NCI-H69 (cell line): ENCODE results near the gene GNG11.
"Not testable (repeated sequence)": the region's sequence is repeated elsewhere in the genome, so short reads cannot be mapped to it uniquely, and the experiment has no call there.

Experiments
- DNase-seq: peaks from one replicate; lab custom pipeline; 2025; lab: John Stamatoyannopoulos, UW

Gene GNG11

DNA sequence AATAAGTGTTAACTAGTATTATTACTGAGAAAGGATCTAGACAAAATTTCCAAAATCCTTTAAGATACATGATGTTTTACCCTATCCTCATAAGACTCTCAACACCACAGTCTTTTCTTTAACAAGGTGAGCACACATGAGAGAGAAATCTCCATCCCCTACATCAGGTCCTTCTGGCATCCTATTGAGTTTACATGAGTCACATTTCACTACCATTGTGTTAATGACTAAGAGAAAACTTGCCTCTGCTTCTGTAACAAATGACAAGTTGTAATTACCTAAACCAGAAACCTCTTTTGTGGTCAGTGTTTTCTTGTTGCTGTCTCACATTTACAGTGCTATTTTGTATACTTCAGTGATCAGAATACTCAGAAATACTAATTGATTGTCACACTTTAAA is 9.9 kb upstream of the GNG11 start:
- not testable (repeated sequence) for DNase-seq

DNA sequence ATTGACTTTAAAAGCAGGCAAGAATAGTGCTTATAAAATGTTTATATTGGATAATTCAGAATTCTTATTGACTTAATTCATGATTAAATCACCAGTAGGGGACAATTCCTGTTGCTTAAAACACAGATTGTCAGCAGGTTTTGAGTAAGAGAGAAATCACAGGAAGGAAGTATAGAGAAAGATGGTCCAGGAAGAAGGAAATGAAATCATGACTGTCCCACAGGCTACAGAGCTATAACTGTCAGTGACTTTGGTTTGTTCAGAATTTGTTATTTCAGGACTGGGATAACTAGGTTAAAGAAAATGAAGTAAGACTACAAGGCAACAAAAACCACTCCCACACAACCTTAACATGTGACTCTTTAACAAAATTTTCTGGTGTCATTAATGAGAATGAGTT is 8.3 kb upstream of the GNG11 start:
- no peak for DNase-seq

DNA sequence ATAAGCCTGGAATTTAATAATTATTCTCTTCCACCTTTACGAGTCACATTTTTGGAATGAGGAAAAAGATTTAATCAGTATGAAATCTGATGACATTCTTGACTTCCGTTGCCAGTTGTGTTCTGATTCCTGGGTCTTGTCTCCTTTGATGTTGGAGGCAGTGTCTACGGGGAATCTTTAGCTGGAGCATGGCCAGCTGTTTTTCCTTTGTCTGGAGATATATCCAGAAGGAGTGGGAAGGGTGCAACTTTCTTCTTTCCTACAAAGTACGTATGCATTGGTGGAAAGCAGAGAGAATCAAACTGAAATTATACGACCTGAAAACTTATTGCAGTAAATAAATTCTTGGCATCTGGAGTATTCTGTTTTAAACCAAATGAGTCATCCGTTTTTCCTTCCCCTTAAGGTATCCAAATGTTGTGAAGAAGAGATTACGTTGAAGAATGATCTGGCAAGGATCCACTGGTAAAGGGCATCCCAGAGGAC is 6.9 kb upstream of the GNG11 start:
- no peak for DNase-seq

DNA sequence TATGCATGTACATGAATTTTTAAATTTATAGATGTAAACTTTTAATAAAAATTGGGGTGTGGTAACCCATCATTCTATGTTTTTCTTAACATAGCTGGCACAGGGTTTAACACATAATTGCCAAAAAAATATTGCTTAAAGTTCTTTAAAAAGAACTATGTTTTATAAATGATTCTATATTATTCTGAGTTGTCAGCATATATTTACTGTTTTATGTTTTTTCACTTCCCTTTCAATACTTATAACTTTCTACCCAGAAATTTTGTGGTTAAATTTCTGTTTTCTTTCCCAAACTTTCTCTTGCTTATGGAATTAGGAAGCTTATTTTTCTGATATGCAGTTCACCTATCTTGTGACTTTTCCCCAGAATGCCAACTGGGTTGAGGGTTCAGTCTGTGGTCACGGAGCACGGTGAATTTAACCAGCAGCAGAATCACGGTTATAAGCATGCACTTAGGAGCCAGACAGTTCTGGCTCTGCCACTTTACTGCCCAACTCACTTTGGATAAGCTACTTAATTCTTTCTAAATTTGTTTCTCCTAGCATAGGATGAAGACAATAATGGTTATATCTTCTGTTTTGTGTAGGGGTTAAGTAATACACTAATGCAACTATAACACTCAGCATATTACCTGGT is 6.2 kb upstream of the GNG11 start:
- not testable (repeated sequence) for DNase-seq

DNA sequence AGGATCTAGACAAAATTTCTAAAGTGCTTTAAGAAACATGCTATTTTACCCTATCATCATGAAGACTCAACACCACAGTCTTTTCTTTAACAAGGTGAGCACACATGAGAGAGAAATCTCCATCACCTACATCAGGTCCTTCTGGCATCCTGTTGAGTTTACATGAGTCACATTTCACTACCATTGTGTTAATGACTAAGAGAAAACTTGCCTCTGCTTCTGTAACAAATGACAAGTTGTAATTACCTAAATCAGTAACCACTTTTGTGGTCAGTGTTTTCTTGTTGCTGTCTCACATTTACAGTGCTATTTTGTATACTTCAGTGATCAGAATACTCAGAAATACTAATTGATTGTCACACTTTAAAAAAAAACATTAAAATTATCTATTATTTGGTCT is 5.6 kb upstream of the GNG11 start:
- DNase-seq, result not testable (repeated sequence)

DNA sequence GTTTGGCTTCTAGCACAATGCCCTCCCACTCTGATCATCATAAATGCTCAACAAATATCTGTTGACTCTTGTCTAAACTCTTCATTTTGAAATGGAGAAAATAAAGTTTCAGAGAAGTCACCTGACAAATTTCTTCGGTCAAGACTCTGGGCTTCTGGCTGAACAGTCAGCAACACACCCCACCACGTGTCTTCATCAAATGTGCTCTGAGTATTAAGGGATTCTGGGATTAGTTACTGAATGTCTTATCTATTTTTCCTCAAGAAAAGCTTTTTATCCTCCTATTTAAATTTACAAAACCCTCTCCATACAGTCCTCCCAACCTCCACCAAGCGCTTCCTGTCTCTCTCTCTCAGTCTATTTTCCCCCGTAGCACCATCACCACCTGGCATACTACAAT is 5.2 kb upstream of the GNG11 start:
- DNase-seq, result not testable (repeated sequence)

DNA sequence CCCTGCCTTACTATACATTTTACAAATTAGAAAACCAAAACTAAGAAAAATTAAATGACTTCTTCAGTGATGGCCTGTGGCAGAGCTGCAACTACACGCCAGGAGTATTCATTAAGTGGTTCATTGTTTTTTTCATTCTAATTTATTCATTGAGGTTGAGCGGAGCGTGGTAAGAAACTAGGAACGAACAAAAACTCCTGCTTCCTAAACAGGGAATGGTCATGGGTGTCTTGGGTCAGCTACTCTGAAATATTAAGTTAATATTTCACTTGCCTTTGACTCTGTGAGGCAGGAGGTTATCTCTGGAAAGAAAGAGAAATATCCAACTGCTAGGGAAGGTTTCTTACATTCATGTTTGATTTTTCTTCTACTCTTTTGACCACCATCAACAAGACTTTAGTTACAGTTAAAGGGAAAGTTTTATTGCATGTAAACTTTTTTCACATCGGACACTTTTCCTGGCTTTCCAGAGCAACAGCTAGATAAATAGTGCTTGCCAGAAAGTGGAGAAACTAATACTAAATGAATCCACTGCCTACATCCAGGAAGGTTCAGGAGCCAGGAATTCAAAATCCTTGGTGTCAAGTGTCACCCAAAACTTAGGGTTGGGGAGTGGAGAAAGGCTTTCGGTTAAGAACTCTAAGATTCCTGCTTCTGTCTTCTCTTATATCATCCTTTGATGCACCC is 896 bp upstream of the GNG11 start:
- DNase-seq, result no peak

DNA sequence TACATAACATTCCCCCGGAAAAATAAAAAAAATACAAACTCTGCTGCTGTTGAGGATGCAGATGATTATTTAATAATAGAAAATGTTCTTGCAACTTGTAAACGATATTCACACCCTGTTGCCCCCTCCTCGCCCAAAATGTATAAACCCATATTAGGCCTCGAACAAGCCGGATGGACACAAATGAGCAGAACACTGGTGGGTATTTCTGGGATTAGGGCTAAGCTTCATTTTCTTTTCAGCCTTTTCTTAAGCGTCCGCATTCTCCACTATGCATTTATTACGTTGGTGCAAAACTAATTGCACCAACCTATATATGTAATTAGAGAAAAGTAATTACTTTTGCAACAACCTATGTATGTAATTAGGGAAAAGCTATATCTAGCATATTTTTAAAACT is 349 bp upstream of the GNG11 start:
- no peak for DNase-seq

DNA sequence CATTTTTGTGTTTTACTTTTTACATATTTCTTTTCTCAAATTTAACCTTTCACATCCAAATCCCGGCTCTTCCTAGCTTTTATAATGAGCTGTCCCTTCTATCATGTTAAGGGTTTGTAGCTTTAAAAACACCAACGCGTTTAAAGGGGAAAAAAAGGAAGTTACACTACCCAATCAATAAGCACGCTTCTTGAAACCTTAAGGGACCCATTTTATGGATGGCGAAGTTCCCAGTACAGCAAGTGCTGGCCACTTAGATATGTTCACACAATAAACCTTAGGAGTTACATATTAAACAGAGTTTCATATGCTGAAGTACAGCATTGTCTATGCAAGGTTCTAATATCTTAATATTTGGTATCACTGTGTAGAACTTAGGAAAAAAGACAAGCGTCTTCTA is 1.8 kb downstream of the GNG11 start:
- no peak for DNase-seq

DNA sequence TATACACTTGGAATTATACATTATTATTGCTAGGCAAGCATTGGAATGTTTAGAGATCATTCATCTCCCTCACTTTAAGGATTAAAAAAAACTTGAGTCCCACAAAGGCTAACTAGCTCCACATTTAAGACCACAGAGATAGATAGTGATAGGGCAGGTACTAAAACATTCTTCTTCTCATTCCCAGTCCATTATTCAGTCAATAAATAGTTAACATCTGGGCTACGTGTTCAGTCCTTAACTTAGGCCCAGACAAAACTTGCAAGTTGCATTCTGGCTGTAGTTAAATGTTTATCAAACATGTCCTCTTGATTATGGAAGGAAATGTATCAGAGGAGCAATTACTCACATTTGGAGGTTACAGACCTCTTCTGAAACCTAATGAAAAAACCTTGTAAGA is 2.4 kb downstream of the GNG11 start:
- no peak for DNase-seq

DNA sequence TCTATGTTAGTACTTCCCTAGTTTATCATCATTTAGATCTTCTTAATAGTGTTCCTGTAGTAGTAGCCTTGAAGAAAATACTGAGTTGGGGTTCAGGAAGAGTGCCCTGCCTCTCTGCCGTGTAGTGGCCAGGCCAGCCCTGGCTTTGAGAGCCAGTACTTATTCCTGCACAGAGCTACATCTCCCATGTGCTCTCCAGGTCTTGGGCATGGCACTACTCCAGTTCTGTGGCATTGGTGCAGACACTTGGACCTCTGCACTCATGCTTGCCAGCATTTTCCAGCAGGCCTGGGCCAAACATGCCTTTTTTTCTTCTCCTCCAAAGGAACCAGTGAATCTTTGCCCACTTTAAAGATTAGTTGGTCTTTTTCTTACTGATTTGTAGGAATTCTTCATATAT is 5.3 kb downstream of the GNG11 start:
- no peak for DNase-seq

DNA sequence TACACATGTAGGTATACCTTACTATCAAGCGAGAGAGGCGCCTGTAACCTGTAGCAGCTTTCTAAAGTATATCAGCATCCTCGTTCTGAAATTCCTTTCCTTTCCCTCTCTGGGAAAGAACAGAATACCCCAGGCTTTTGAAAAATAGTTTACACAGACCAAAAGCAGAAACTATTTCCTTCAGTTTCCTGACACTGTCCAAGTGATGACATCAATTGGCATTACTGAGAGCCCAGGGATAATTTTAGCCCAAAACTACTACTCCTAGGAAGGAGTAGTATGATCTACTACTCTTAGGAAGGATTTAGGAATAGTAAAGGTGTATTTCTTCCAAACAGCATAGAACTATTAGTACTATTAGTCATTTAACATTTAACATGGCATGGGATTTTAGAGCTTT is 6.0 kb downstream of the GNG11 start:
- no peak for DNase-seq

DNA sequence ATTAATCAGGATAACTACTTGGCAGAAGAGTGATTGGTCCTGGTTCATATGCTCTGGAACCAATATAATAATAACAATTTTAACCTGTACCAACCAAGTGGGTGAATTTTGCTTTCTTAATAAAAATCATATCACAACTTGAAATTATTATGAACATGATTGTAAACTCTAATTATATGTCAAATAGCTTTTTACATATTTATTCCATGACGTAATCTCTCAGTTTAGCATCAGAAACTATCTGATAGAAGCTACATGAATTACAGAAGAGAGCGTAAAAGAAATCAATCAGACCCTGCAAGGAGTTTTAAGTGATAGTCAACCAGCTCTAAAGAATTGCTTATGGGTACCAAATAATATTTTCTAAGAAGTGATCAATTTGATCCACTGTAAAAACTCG is 10.1 kb downstream of the GNG11 start:
- no peak for DNase-seq

DNA sequence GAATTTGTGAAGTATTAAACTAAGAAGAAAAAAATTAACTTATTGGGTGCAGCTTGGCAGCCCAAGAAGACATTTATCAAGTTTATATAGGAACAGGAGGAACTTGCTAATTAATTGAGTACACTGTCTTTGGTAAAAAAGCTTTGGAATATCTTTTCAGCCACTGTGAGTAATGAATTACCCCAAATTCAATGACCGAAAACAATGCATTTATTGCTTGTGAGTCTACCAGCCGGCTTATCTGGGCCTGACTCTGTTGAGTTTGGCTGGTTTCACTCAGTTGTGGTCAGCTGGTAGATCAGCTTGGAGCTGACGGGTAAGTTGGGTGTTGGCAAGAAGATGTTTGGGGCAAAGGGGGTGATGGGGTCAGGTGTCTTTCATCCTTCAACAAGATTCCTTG is 11.6 kb downstream of the GNG11 start:
- no peak for DNase-seq

DNA sequence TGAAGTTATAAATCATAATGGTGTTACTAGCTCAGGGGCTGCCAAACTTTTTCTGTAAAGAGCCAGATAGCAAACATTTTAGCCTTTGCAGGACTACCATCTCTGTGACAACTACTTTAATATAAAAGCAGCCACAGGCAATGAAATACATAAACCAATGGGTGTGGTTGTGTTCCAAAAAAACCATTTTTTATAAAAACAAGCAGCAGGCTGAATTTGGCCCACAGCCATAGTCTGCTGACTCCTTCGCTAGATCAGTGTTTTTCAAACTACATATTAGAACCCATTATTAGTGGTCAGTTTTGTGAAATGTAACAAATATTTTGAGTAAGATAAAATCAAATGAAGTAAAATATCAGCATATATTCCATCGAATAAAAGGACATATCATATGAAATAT is 13.6 kb downstream of the GNG11 start:
- DNase-seq, result no peak

DNA sequence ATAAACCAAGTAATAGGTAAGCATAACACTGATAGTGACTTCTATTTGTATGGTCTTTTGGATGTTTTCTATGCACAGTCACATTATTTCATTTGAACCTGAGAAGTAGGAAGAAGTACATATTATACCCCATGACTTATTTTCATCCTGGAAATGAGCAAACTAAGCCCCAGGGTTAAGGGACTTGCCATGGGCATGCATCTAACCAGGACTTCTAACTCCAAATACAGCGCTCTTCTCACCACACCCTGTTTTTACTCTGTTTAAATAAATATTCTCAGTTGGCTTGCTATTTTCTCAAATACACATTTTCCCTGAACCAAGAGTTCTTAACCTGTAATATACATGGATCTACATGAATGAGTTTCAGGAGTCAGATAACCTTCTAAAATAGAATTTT is 16.3 kb downstream of the GNG11 start:
- DNase-seq, result no peak

DNA sequence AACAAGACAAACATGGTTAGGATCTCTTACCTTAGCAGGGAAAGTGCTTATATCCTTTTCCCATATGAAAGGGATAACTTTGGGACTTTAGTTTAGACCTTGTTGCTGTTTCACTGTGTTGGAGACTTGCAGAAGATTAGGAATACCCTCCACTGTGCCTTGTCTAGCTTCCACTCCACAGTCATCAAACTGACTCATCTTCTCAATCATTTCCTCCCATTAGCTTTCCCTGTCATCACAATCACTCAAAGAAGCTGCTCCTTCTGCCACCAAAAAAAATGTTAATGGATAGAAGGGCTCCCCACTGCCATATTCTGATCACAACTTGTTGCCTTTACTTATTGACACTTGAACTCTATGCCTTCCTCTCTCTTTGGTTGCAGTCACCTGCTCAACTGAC is 16.8 kb downstream of the GNG11 start:
- no peak for DNase-seq

DNA sequence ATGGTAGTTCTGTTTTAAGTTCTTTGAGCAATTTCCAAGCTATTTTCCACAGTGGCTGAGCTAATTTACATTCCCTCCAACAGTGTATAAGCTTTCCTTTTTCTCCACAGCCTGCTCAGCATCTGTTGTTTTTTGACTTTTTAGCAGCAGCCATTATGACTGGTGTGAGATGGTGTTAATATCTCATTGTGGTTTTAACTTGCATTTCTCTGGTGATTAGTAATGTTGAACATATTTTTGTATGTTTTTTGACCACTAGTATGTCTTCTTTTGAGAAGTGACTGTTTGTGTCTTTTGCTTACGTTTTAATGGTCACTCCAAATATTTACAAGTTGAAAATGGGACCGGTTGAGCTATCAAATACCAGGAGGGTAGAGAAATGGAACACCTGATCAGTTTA is 20.4 kb downstream of the GNG11 start:
- no peak for DNase-seq

DNA sequence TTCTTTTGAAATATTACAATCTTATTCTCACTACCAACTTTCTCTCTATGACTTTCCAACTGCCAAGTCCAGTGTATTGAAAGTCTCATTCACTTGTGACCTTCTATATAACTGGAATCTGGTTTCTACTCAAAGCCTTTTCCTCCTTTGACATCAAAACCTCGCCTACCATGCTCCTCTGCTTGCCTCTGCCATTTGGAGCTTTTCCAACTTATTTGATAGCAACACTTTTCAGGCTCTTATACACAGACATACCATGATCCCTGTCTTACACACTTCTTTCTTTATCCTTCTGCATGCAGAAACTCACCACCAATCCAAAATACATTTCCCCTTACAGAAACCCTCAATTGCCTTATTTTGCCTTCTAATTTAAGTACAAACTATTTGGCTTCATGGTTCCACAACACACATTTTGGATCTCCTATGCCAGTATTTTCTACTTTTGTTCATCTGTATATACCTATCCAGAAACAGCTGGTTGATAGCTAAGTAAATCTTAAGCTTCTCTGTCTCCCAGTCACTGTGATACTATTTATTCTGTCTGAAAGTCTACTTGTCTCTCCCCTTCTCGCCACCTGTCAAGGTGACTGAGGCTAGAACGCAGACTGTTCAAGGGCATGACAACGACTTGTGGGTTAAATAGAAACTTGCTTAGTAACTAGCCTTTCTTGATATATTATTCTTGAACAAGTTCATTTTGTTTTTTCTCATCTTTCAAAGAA is 22.4 kb downstream of the GNG11 start:
- DNase-seq, result peak; percentile 18

DNA sequence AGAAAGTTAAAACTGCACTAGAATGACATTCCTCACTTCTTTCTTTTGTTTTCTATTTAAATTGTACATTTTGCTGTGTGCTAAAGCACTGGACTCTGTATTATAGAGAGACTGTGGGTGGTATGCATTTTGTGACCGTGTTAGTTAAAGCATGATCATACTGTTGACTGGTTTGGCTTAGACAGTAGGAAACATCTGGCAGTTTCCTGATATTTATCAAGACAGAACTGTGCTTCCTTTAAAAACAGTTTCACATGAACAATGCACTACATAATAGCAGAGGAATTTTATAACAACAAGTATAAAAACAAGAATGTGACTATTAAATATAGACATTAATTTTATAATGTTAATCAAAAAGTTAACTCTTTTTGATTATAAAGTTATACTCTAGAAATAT is 23.1 kb downstream of the GNG11 start:
- DNase-seq, result no peak

DNA sequence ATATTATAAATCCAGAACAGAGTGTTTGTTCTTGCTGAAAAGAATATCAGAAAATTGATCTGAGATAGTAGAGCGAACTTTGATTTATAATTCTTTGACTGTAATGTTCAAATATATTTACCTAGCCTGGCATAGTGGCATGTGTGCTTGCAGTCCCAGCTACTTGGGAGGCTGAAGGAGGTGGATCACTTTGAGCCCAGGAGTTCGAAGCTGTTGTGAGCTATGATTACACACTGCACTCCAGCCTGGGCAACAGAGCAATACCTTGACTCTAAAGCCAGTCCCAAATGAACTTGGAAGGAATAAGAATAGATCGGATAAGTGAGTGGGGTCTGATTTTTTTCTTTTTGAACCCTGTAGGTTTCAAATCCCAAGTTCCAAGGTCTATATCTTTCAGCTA is 23.5 kb downstream of the GNG11 start:
- no peak for DNase-seq

DNA sequence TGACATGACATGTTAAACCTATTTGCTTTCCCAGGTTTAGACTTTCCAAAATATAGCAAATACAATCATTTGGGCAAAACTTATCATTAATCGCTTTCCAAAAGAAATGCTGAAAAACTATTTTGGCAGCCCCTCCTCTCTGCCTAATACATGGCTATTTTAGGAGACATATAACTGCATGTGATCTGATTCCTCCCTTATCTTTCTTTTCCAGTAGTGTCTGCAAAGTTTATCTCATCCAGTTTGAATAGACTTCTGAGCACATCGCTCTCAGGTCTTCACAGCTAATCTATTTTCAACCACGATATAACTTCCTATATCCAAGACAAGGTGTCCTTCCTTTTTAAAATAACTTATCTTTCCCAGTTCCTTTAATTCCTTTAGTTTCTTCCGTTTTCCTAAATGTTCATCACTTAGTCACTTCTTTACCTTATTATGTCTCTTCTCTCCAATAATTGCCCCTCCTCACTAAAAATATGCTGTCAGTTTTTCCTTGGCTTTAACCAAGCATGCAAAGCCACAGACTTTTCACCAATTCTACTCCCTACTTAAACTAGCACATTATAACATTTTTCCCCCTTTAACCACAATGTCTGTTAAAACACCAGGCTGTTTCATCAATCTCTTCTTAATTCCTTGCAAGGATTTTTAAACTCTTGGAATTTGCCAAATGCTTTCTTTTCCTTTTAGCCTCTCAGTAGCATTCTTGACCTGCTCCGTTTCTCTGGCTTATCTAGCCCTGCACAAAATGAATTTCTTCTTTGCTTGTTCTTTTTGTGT is 24.4 kb downstream of the GNG11 start:
- no peak for DNase-seq

DNA sequence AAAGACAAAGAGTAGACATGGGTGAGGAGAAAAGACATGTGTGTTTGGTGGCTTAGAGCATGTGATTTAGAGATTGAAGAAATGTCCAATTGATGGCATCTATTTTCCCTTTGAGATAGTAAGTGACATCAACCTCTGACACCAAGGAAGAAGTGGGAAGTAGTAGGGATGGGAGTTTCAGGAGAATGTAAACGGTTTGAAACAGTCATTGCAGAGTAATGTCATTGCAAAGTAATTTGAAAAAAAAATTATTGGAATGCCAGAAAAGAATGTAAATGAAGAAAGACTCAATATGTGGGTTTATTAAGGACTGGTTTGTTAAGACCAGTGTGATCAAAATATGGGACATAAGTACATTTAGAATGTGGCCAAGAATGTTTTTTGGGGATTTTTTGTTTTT is 26.6 kb downstream of the GNG11 start:
- no peak for DNase-seq
